ENCODE results near the gene ZNF324B. TPM values are rescaled to one million over a fixed set of nuclear protein-coding genes. Genes with fewer than 3 reads are reported as not detected.
"Not testable (repeated sequence)": the region's sequence is repeated elsewhere in the genome, so short reads cannot be mapped to it uniquely, and the experiment has no call there.

Gene ZNF324B
- total RNA-seq, 1 experiment from 2014 or later: 16.3 TPM

- DNase-seq (ENCODE audit: low read depth): no peak
Measured at GRCh38 chr19:58455306-58455705, 3.9 kb downstream of the ZNF324B start.

GRCh38 chr19:58456111-58456510 is 4.7 kb downstream of the ZNF324B start:
- DNase-seq (ENCODE audit: low read depth): no peak

- peak; percentile 28 for DNase-seq (ENCODE audit: low read depth)
Measured at GRCh38 chr19:58460039-58460438, 8.6 kb downstream of the ZNF324B start.

GRCh38 chr19:58466089-58466759 is 14.8 kb downstream of the ZNF324B start:
- no peak for DNase-seq (ENCODE audit: low read depth)

- DNase-seq (ENCODE audit: low read depth): peak; percentile 96
Measured at GRCh38 chr19:58466760-58467589, 15.6 kb downstream of the ZNF324B start, which contains the start of gene ZNF324. Gene ZNF324 (plus strand): TSS chr19:58467080. CDS start chr19:58469186, 2,106 bp downstream.

- DNase-seq (ENCODE audit: low read depth): no peak
Measured at GRCh38 chr19:58468216-58468839, 16.9 kb downstream of the ZNF324B start.

- DNase-seq (ENCODE audit: low read depth): no peak
Measured at GRCh38 chr19:58469241-58470013, 18.0 kb downstream of the ZNF324B start.

GRCh38 chr19:58470837-58471543 is 19.6 kb downstream of the ZNF324B start:
- not testable (repeated sequence) for DNase-seq (ENCODE audit: low read depth)

GRCh38 chr19:58471736-58472135 is 20.3 kb downstream of the ZNF324B start:
- DNase-seq (ENCODE audit: low read depth): no peak

- no peak for DNase-seq (ENCODE audit: low read depth)
Measured at GRCh38 chr19:58473775-58474174, 22.4 kb downstream of the ZNF324B start.

GRCh38 chr19:58474291-58474996 is 23.0 kb downstream of the ZNF324B start:
- DNase-seq (ENCODE audit: low read depth): peak; percentile 92

GRCh38 chr19:58474997-58475713 is 23.7 kb downstream of the ZNF324B start:
- DNase-seq (ENCODE audit: low read depth): no peak

GRCh38 chr19:58475714-58476497 is 24.5 kb downstream of the ZNF324B start, which contains the start of gene ZNF446:
Gene ZNF446 (plus strand): TSS chr19:58476352. CDS start chr19:58477219, 867 bp downstream.
- peak; percentile 97 for DNase-seq (ENCODE audit: low read depth)

GRCh38 chr19:58476498-58477015 is 25.1 kb downstream of the ZNF324B start:
- DNase-seq (ENCODE audit: low read depth): peak; percentile 12

GRCh38 chr19:58477130-58477529 is 25.7 kb downstream of the ZNF324B start:
- no peak for DNase-seq (ENCODE audit: low read depth)

- no peak for DNase-seq (ENCODE audit: low read depth)
Measured at GRCh38 chr19:58477871-58478270, 26.4 kb downstream of the ZNF324B start.

GRCh38 chr19:58479303-58479702 is 27.9 kb downstream of the ZNF324B start:
- DNase-seq (ENCODE audit: low read depth): no peak

- no peak for DNase-seq (ENCODE audit: low read depth)
Measured at GRCh38 chr19:58479736-58480480, 28.5 kb downstream of the ZNF324B start.
